ENCODE results near the gene POLN.
A peak's percentile ranks its signal among the peaks of the same experiment; 100 is the strongest.

Gene POLN

DNA sequence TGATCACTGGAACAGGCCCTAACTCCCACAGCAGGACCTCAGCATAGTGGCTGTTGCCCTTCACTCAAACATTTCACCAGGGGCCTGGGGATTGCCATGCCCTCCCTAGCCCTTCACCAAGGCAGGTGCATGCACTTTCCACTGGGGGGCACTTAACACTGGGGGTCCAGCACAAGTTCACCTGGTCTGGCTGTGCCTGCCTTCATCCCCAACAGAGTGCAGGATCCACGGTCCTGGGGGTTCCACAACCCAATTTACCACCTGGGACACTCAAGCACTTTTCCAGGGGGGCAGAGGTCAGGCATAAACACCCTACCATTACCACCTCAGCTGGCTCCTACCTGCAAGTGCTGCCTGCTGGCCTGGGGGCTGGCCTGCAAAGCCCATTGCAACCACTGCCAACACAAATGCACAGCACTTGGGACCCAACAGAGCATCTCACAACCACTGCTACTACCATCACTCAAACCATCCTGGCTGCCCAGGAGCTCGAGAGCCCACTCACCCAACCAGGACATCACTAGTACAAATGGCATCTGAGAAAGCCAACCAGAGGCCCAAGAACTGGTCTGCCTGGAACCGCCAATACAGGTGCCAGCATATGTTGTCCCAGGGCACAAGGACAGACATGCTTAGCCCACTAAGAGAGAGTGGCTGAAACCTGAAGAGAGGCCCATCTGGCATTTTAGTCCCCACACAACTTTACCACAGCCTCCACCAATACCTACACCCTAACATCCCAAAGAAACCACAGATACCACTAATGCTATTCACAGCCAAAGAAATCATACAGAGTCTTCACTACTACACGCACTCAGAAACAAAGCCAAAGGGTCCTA is 139.7 kb downstream of the POLN start:
- DNase-seq, result no peak

DNA sequence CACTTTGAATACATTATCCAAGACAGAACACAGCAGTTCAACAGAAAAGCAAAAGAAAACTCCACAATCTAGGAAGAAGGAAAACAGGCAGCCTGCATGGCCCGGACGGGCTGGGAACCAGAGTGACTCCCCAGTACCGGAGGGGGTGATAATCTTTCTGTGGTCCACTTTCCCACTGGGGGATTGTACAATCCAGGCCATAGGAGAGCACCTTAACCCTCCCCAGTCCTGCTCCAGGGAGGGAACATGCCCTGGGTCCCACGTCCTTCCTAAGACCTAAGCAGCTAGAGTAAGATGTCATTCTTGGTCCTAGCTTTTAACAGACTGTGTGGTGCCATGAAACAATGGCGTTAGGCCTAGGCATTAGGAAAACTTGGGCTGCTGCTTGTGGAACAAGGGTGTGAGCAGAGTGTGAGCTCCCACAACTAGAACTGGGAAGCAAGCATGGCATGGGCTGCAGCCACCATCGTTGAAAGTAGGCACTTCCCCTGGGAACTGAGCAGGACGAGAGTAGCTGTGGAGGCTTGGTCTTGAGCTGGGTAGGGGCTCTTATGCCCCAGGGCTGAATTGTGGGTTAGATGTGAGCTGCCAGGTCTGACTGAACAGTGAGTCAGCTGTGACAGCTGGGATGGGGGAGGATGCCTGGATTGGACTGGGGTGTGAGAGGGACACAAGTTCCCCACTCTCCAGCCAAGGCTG is 140.4 kb downstream of the POLN start:
- no peak for DNase-seq

DNA sequence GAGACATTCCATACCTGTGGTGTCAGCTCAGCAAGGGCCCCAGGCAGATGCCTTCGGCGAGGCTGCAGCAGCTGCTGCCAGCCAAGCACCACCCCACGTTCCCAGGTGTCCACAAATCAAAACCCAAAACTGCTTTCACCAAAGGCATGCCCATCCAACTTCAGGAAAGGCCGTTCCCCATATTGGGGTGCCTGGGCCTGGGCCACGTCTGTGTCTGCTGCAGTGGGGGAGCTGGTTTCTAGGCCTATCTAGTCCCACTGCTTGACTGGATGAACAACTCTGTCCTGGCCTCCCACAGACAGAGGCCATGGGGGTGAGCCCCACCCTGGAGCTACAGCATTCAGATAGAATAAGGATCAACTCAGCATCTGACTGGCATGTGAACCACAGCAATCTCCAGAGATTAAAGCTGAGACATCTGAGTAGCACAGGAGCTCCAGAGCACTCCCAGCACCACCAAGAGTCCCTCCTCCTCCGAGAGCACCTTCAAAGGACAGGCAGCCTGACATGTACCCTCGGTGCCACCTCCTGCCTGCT is 145.8 kb downstream of the POLN start:
- no peak for DNase-seq

DNA sequence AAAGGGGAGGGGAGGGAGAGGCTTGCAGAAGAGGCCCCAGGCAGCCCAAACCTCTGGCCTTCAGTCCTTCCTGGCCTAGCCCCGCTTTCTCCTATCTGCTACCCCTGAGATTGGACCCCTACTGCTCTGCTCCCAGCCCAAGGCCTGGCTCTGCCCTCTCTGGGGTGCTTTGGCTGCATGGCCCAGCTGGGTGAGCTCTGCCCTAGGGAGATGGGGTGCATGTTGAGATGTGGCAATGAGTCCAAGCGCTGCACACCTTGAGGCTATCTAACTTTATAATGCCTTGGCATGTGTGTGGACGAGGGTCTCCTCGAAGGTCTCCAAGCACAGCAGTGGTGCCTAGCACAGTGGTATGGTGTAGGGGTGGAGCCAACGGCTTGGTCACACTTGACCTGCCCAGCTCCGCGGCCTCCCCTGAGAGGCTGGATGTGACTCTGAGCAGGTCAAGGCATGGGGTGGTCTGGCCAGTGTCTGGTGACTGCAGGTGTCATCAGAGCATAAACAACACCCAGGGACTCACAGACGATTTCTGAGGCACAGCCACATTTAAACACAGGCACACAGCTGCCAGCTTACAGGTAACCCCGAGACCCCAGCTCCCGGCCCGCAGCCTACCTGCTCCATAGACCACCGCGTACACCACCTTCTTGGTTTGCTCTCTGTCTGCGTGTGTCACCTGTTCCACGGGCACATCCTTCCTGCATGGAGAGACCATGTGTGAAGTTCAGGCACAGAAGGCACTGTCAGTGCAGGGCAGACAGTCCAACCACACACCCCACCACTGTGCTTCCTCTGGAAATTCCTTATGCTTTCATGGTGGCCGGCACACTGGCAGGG is 146.5 kb downstream of the POLN start:
- DNase-seq, result no peak

DNA sequence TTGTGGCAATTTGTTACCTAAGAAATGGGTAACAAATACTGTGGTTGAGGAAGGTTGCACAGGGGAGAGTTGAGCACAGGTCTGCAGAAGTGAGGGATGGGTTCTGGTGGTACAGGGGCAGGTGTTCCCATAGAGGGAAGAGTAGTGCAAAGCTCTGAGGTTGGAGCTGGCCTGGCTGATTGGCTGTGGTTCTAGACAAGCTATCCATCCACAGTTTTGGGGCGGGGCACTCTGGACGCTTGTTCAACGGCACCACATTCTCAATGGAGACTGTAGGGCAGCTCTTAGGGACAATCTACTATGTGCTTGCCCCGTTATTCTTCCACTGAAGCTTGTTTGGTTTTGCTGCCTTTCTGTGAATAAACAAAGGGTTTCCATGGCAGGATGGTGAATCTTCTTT is 147.4 kb downstream of the POLN start:
- DNase-seq, result no peak

DNA sequence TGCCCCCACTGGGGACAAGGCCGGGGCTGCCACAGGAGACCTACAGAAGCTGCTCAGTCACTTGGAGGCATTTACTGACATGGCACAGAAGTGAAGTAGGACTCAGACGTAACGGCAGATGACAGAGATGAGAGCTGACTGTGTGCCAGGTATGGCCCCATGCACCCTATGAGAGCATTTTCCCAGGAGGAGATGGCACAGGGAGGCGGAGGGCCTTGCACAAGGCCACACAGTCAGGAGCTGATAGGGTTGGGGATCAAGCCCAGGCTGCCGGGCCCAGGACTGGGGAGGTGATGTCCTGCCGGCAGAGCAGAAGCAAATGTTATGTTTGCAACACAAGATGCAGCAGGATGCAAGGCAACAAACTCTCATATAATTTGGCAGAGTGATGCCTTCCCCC is 148.7 kb downstream of the POLN start:
- no peak for DNase-seq

DNA sequence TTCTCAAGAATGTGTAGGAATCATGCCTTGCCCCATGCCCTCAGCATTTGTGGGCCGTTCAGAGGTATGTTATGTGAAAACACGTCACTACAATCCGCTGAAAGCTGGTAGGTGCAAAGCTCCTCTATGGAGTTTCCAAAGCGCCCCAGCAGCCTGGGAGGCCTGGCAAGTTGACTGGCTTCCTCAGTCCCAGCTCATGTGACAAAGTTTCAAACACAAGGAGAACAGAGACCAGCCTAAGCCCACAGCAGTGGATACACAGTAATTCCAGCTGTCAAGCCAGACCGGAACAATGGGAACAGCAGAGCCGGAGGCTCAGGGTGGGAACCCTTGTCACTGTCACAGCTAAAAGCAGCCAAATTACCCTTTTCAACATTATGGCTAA is 149.3 kb downstream of the POLN start:
- no peak for DNase-seq

DNA sequence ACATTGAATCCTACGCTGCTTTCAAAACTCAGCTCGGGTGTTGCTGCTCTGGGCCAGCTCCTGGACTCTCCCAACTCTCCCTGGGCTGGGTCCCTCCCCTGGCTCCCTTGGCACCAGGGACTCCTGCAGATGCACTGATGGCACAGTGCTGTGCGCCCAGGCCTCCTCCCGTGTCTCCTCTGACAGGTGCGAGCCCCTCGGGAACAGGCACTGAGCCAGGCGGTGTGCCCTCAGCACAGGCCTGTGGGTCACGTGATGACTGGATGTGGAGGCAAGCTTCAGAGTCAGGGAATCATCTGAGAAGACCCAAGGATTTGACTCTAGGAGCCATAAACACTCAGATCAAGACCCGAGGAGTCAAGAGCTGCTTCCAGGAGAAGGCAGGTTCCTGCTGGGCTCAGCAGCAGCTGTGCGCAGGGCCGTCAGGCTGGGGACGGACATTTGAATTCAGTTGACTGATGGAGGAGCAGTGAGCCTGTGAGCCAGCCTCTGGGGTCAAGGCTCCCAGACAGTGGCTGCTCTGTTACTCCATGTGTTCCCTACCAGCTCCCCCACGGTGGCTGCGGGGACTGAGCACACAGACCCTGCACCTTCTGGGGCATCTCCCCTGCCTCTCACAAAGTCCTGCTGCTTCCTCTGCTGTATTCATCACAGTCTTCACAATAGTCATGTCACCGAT is 149.8 kb downstream of the POLN start:
- DNase-seq, result no peak

DNA sequence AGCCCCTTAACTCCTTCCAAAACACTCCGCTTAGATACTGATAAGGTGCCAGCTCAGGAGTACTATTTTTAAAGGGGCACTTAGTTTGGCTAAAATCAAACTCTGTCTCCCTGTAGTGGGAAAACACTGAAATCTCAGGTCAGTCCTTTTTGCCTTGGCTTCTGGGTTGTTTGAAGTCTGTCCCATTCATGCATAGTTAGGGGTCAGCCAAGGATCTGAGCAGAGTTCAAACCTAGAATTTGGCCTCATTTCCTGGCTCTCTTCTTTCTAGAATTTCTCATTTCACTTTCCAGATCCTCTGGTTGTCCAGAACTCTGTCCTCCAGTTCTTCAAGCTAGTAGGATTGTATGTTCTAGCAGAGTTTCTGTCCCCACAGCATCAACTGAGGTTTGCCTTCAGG is 151.3 kb downstream of the POLN start:
- DNase-seq, result no peak

DNA sequence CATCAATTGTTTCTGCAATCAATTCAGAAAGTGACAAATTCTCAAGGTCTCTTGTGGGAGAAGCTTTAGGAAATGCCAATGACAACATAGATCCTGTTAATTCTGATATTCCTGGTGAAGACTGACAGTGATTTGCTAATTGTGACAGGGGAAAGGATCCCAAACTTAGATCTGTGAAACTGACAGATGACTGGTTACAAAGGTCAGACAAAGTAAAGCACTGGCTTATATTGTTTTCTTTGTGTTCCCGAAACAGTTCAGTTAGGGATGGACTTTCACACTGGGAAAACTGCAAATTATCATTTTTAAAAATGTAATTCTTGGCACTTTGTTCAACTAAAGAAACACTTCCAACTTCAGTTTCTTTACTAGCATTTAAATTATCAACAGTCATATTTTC is 152.7 kb downstream of the POLN start:
- DNase-seq, result no peak

DNA sequence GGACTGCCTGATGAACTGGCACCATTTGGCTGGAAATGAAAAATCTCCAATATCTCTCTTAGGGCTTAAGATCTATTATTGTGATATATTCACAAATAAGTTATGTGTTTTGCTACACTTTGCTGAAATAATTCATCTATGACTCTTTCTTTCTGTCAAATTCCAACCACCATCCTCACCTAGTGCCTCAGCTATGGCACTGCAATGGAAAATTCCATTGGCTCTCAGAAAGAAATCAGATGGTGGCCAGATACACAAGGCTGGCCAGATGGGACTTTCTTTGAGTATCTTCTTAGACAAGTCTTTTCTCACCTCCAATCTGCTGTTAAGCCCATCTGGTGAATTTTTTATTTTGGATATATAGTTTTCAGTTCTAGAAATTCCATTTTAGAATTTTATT is 154.8 kb downstream of the POLN start:
- no peak for DNase-seq

DNA sequence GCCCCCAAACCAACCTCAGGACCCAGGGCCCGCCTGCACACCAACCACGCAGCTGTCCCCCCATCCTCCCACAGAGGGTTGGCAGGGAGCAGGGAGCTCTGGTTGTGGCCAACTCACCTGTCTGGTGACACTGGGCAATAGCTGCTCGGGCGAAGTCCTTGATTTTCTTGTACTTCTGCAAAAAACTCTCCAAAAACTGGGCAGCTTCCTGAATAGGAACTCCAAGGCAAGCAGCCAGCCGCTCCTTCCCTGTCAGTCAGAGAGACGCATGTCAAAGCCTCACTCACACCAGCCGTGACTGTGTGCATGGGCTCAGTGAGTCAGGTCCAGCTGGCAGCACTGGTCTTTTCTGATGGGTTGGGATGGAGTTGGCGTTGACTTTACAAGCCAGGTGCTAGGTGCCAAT is 156.4 kb downstream of the POLN start:
- no peak for DNase-seq

DNA sequence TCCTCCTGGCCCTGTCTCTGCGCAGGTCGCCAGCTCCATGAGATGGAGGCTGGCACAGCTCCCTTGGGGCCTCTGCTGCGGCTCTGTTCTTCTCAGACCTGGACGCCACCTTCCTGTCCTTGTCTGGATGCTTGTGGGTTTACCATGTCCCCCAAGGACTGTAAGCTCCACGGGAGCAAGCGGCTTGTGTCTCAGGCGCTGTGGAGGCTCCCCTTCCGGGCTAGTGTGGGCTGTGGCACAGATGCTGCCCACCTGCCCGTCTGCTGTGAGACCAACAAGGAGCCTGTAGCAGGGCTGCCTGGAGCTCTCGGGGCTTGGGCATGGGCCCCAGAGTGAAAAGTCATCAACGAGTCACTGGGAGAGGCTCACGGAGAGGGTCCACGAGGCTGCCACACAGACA is 157.6 kb downstream of the POLN start:
- no peak for DNase-seq

DNA sequence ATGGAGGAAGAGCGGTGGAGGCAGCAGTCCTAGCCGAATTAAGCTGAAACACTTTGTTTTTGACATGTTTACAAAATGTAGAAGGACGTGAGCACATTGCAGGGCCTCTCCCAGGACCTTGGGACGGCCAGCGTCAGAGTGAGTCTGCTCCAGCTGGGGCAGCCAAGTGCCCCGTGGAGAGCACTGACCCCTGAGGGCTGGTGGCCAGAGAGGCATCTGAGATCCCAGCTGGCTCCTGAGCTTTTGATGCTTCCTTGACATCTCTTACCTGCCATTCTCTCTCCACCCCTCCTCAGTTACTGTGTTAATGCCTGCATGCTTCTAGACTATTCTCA is 158.1 kb downstream of the POLN start:
- no peak for DNase-seq

DNA sequence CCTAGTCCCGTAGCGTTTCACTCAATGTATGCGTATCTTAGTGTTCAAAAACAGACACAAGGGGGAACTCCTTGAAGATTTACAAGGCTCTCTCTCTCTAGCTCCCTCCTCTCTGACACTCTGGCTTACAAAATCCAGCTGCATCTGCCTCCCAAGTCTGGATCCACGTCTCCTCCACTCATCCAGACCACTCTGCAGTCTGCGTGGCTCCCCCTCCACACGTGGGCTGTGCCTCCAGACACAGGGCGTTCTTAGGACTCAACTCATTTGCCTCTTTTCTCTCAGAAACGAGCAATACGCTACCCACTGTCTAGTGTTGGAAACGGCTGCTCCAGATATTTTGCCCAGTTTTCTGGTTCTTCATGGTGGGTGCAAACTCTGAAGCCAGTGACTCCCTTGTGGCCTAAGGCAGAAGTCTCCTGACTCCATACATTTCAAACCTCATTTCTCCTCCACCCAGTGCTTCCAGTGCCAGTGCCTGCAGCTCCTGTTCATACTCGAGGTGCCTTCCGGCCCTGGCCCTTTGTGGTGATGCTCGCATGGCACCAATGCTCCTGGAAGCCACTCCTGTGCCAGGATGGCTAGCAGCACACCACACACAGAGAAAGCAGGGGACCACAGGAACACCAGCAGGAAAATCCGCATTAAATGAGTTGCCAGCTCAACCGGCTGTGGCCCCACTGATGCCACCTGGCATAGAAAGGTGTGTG is 158.7 kb downstream of the POLN start:
- DNase-seq, result no peak

DNA sequence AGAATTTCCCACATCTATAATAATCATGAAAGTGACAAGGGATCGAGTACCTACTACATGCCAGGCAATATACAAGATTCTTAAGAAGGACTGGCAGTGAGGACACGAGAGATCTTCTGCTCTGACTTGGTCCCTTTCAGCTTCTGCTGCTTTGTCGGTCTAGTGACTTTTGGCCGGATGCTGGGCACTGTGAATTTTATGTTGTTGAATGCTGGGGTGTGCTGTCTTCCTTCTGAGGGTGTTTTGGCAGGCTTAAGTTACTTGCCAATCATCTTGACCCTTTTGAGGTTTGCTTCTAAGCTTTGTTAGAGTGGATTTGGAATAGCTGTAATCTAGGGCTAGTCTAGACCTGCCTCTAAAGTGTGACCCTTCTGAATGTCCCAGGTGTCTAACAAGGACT is 159.3 kb downstream of the POLN start:
- peak; percentile 13 for DNase-seq

DNA sequence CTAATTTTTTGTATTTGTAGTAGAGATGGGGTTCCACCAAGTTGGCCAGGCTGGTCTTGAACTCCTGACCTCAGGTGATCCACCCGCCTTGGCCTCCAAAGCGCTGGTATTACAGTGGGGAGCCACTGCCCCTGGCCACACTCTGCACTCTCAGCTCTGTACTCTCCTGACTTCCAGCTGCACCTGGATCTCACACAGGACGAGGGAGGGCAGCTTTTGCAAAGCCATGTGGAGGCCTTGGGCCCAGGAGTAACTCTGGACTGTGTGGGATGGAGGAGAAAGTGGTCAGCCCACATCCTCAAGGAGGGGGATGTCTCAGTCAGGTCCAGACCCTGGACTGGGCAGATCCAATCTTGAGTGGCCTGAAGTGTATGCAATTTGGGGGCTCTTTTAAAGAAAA is 159.8 kb downstream of the POLN start:
- DNase-seq, result no peak

DNA sequence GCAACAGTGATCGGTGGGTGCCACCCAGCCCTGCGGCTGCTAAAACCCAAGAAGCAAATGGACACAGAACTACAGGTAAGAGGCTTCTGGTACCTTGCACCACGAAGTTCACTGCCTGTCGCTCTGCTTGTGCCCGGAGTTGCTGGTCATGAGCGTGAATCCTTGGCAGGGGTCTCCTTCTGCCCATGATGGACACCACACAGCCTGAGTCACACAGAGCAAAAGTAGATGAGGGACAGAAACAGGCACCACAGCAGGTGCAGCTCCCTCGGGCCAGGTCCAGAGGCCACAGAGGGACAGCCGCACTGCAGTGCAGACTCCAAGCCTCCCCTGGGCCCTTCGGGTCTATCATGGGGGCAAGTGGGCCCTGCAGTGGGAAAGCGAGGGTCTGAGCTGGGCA is 160.4 kb downstream of the POLN start:
- DNase-seq, result no peak

DNA sequence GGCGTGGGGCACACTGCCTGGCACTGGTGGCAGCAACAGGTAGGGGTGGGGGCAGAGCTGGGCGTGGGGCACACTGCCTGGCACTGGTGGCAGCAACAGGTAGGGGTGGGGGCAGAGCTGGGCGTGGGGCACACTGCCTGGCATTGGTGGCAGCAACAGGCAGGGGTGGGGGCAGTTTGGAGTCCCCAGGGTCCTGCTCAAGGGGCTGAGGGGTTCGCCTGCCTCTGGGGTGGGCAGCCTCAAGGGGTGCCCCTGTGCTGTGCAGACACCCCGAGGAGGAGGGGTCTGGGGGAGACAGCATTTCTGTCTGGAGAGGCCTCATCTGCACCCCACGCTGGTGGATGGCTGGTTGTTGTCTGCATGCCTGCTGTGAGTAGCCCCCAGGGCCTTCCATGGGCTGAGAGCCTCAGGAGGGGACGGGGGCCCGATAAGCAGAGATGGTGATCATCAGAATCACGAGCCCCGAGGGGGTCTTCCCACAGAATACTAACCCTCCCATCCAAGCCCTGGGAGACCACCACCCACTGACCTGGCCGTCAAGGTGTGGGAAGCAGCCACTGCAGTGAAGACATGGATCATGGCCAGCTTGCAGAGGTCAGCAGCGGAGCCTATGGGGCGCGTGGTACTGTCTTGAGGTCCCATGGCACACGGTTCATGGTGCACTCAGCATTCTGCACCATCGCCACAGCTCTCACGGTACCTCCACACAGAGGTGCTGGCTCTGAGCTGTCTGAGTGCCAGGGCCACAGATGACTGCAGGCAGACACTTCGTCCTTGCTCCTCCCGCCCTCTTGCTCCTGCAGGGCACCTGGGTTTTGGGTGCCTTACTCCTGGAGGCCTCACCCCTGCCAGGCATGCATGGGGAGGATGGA is 161.3 kb downstream of the POLN start:
- DNase-seq, result no peak

DNA sequence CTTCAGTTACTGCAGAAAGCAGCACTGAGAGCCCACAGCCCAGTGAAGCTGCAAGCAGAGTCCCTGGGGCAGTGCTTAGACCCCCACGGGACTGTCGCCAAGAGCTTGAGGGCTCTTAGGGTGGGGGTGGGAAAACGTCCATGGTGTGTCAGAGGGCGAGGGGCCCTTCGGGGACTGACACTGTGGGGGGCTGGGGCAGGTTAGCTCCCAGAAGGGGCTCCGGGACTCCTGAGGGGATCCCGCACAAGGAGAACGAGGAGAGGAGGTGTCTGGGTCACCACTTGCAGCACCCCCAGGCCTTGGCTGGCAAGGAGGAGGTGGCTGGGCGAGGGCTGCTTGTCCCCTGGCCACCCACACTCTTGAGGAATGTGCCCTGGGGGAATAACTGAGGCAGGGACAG is 162.0 kb downstream of the POLN start:
- DNase-seq, result no peak

DNA sequence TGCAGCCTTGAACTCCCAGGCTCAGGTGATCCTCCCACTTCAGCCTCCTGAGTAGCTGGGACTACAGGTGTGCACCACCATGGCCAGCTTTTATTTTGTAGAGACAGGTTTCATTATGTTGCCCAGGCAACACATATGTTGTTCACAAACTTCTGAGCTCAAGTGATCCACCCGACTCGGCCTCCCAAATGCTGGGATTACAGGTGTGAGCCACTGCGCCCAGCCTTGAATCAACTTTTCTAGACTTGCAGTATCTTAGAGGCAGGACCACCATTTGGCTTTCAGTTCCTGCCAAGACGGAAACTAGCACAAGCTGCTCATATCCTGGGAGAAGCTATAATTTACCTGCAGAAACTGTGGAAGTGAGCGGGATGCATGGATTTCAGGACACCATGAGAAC is 162.9 kb downstream of the POLN start:
- DNase-seq, result no peak

Measured in DMS79 treated with DMSO at 0.1 percent for 48 hours (cell line).